ENCODE results near the gene BMP8B. TPM values are rescaled to one million over a fixed set of nuclear protein-coding genes. Genes with fewer than 3 reads are reported as not detected.

BMP8B gene
- total RNA-seq, 2 experiments from 2014 or later: 0.06 TPM; not detected in 1

GRCh38 chr1:39751595-39751994 lies 37.1 kb downstream of the BMP8B start:
- Histone ChIP-seq H3K36me3 (ENCODE audit: insufficient read depth, low read length) (peaks cover 97% of the 10 kb centered on the region), H3K27me3 (ENCODE audit: control insufficient read depth in 1 of 2, insufficient read depth in 2 of 2, low read length in 2 of 2) (no peaks in the 10 kb centered on the region), H3K27ac (ENCODE audit: low read depth in 1 of 2, low read length in 2 of 2) (no peak overlapping the region), H3K4me3 (ENCODE audit: low read length) (no peak overlapping the region), H3K9me3 (ENCODE audit: control insufficient read depth in 1 of 2, insufficient read depth in 1 of 2, low read length in 2 of 2) (no peaks in the 10 kb centered on the region), H3K4me1 (ENCODE audit: insufficient read depth, low read length) (no peaks in the 10 kb centered on the region)
- Mint-ChIP-seq H3K27me3 (no peaks in the 10 kb centered on the region), H3K9me3 (no peaks in the 10 kb centered on the region), H3K4me3 (no peak overlapping the region), H3K4me1 (ENCODE audit: low read depth) (peaks cover 5% of the 10 kb centered on the region), H3K36me3 (ENCODE audit: low read depth) (peaks cover 97% of the 10 kb centered on the region), H3K27ac (no peak overlapping the region)
- DNase-seq (no peak), ATAC-seq (ENCODE audit: poor library complexity) (no peak)
- intact Hi-C loops (cut with DNase I, micrococcal nuclease): no loop called here
- POLR2A ChIA-PET: no interaction called here
- CTCF ChIA-PET: no interaction called here
- TF ChIP-seq, protein P1, sequence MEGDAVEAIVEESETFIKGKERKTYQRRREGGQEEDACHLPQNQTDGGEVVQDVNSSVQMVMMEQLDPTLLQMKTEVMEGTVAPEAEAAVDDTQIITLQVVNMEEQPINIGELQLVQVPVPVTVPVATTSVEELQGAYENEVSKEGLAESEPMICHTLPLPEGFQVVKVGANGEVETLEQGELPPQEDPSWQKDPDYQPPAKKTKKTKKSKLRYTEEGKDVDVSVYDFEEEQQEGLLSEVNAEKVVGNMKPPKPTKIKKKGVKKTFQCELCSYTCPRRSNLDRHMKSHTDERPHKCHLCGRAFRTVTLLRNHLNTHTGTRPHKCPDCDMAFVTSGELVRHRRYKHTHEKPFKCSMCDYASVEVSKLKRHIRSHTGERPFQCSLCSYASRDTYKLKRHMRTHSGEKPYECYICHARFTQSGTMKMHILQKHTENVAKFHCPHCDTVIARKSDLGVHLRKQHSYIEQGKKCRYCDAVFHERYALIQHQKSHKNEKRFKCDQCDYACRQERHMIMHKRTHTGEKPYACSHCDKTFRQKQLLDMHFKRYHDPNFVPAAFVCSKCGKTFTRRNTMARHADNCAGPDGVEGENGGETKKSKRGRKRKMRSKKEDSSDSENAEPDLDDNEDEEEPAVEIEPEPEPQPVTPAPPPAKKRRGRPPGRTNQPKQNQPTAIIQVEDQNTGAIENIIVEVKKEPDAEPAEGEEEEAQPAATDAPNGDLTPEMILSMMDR (IDR thresholded peaks at IDR 0.05): no peak

- H3K4me1 Mint-ChIP-seq (ENCODE audit: low read depth): peaks cover 21% of the 10 kb centered on the region
- ChIA-PET CTCF (no interaction called here), POLR2A (no interaction called here)
- H3K36me3 ChIP-seq (ENCODE audit: insufficient read depth, low read length): peaks cover 97% of the 10 kb centered on the region
- no peaks in the 10 kb centered on the region for H3K27me3 Mint-ChIP-seq
- no peaks in the 10 kb centered on the region for H3K9me3 Mint-ChIP-seq
- no peaks in the 10 kb centered on the region for H3K4me1 ChIP-seq (ENCODE audit: insufficient read depth, low read length)
- no peak overlapping the region for H3K4me3 Mint-ChIP-seq
- H3K9me3 ChIP-seq (ENCODE audit: control insufficient read depth in 1 of 2, insufficient read depth in 1 of 2, low read length in 2 of 2): no peaks in the 10 kb centered on the region
- H3K36me3 Mint-ChIP-seq (ENCODE audit: low read depth): peaks cover 92% of the 10 kb centered on the region
- H3K27ac Mint-ChIP-seq: no peak overlapping the region
- no peak overlapping the region for H3K4me3 ChIP-seq (ENCODE audit: low read length)
- intact Hi-C loops (cut with DNase I, micrococcal nuclease): no loop called here
- no peaks in the 10 kb centered on the region for H3K27me3 ChIP-seq (ENCODE audit: control insufficient read depth in 1 of 2, insufficient read depth in 2 of 2, low read length in 2 of 2)
- TF ChIP-seq, protein P1 (IDR thresholded peaks at IDR 0.05): no peak
- H3K27ac ChIP-seq (ENCODE audit: low read depth in 1 of 2, low read length in 2 of 2): no peak overlapping the region
- DNase-seq: no peak
- ATAC-seq (ENCODE audit: poor library complexity): no peak
Measured at GRCh38 chr1:39745016-39745670, 43.5 kb downstream of the BMP8B start.

DNA sequence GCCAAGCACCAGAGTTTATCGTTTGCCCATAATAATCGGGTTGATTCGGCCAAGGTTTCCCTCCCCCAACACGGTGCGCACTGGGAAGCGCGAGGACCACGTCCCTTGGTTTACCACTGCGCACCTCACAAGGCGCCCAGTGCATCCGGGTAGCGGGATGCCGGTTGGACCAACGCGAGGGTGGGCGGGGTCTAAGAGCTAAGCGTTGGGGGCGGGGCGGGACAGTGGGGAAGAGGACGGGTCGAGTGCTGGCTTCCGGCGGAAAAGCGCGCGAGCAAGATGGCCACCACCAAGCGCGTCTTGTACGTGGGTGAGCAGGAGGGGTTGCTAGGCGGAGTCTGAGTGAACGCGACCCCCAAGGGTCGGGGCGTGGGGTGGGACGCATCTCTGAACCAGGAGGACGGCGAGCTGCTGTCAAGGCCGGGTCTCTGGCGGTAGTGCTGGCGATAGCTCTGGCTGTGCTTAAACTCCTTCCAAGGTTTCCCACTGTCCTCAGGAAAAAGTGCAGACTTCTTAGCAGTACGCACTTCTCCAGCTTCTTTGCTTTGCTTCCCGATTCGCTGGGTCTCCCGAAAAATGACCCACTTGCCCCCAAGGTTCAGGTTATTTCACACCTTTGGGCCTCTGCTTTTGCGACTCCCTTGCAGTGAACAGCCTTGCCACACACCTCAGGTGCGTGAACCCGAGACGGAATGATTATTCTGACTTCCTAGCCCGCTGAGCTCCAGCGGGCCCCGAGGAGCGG lies 49.9 kb downstream of the BMP8B start, which contains the start of gene PPIE:
PPIE (plus strand) TSS at position 261 of the 745 bp plus-strand sequence; CDS start at position 280, 19 bp downstream.
- POLR2A ChIA-PET: interaction anchor here (0.9 to 2.3 kb wide), 21 partner anchors 9 to 1879 kb away, joined by 3 to 28 read pairs (median 4); partner anchors contain the start of genes CITED4, HPCAL4, MTF1 and NFYC
- peak within 1 kb of the TSS; percentile 96 for H3K4me3 ChIP-seq (ENCODE audit: low read length)
- peaks cover 21% of the 10 kb centered on the region for H3K4me1 ChIP-seq (ENCODE audit: insufficient read depth, low read length)
- Mint-ChIP-seq H3K27me3 (peaks cover 28% of the 10 kb centered on the region), H3K27ac (peak within 1 kb of the TSS; percentile 87), H3K4me1 (ENCODE audit: low read depth) (peaks cover 34% of the 10 kb centered on the region), H3K36me3 (ENCODE audit: low read depth) (peaks cover 51% of the 10 kb centered on the region), H3K9me3 (no peaks in the 10 kb centered on the region), H3K4me3 (peak within 1 kb of the TSS; percentile 96)
- intact Hi-C loops (cut with DNase I, micrococcal nuclease): loop anchor here in 1 of 2 experiments (5.0 kb wide), 1 partner anchor 299 kb away; no protein-coding TSS in a partner anchor
- CTCF ChIA-PET: interaction anchor here (1.1 to 3.4 kb wide), 5 partner anchors 19 to 162 kb away, joined by 4 to 9 read pairs (median 5); partner anchors contain the start of gene PABPC4
- peak within 1 kb of the TSS; percentile 71 to 81 for H3K27ac ChIP-seq (ENCODE audit: low read depth in 1 of 2, low read length in 2 of 2)
- peaks cover 0 to 4% of the 10 kb centered on the region in 2 experiments for H3K9me3 ChIP-seq (ENCODE audit: control insufficient read depth in 1 of 2, insufficient read depth in 1 of 2, low read length in 2 of 2)
- TF ChIP-seq, protein P1 (IDR thresholded peaks at IDR 0.05): no peak
- peaks cover 37% of the 10 kb centered on the region for H3K36me3 ChIP-seq (ENCODE audit: insufficient read depth, low read length)
- peaks cover 8 to 19% of the 10 kb centered on the region in 2 experiments for H3K27me3 ChIP-seq (ENCODE audit: control insufficient read depth in 1 of 2, insufficient read depth in 2 of 2, low read length in 2 of 2)
- peak; percentile 98 for ATAC-seq (ENCODE audit: poor library complexity)
- DNase-seq: peak; percentile 89 to 97 (median 95)

Measured in CD4-positive, alpha-beta T cell (primary cell).